ENCODE data around the gene CD247. TPM values are rescaled to one million over a fixed set of nuclear protein-coding genes. Genes with fewer than 3 reads are reported as not detected.

CD247 gene
- total RNA-seq, 3 donors from 2014 or later (not counting 1 experiment from before 2014, with no cell fraction given) = 1,027 to 1,374 (median 1,309) TPM

DNA sequence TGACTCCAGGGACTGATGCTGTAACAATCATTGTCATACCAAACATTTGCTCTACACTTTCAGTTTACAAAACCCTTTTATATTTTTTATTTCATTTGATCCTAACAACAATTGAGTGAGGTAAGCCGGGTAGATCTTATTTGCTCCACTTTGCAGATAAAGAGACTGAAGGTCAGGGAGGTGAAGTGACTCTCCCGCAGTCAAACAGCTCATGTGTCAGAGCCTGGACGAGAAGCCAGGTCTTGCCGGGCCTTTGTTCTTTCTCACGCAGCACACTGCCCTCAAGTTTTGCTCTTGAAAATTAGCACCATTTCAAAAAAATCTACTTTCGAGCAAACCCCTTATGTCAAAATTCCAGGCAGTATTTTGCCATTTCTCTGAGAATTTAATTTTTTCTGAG is 65.2 kb downstream of the CD247 start:
- H3K36me3 Mint-ChIP-seq = no peaks in the 10 kb centered on the region
- H3K4me1 ChIP-seq (ENCODE audit: control insufficient read depth, insufficient read depth, low read length) = peaks cover 85% of the 10 kb centered on the region
- DNase-seq = peak in 1 of 2 donors; percentile 59
- peaks cover 21% of the 10 kb centered on the region for H3K36me3 ChIP-seq (ENCODE audit: control insufficient read depth, insufficient read depth, low read length)
- 50% methylated on average over 6 of the region's 6 CpGs for WGBS (ENCODE audit: insufficient coverage)
- H3K27ac ChIP-seq (ENCODE audit: low read length) = peak overlapping the region; percentile 98
- H3K27ac Mint-ChIP-seq = peak overlapping the region; percentile 91 to 100
- H3K4me3 Mint-ChIP-seq = peak overlapping the region; percentile 91
- no peak overlapping the region for H3K4me3 ChIP-seq (ENCODE audit: low read length)
- no peak for ATAC-seq
- peaks cover 74 to 81% of the 10 kb centered on the region in 2 donors for H3K4me1 Mint-ChIP-seq
- no peaks in the 10 kb centered on the region for H3K9me3 Mint-ChIP-seq
- H3K27me3 ChIP-seq (ENCODE audit: control insufficient read depth, insufficient read depth, low read length) = no peaks in the 10 kb centered on the region
- TF ChIP-seq, protein P1, sequence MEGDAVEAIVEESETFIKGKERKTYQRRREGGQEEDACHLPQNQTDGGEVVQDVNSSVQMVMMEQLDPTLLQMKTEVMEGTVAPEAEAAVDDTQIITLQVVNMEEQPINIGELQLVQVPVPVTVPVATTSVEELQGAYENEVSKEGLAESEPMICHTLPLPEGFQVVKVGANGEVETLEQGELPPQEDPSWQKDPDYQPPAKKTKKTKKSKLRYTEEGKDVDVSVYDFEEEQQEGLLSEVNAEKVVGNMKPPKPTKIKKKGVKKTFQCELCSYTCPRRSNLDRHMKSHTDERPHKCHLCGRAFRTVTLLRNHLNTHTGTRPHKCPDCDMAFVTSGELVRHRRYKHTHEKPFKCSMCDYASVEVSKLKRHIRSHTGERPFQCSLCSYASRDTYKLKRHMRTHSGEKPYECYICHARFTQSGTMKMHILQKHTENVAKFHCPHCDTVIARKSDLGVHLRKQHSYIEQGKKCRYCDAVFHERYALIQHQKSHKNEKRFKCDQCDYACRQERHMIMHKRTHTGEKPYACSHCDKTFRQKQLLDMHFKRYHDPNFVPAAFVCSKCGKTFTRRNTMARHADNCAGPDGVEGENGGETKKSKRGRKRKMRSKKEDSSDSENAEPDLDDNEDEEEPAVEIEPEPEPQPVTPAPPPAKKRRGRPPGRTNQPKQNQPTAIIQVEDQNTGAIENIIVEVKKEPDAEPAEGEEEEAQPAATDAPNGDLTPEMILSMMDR (IDR thresholded peaks at IDR 0.05) = no peak
- no peaks in the 10 kb centered on the region for H3K9me3 ChIP-seq (ENCODE audit: control insufficient read depth, insufficient read depth, low read length)
- intact Hi-C loops (cut with micrococcal nuclease) = no loop called here
- H3K27me3 Mint-ChIP-seq (ENCODE audit: low read depth in 2 of 2) = no peaks in the 10 kb centered on the region

DNA sequence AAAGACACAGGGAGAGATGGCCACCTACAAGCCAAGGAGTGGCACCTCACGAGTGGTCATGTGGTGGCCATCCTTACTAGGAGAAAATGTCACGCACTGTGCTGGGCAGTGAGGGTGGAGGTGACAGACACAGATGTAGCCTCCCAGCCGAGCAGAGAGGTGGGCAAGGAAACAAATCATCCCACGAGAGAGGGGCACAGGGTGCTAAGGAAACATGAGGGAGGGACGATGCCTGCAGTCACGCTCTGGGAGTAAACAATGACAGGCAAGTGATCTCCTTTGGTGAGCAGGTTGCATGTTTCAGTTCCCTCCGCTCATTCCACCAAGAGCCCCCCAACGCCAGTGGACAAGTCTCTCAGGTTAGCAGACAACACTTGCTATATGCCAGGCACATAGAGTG is 65.8 kb downstream of the CD247 start:
- intact Hi-C loops (cut with micrococcal nuclease) = no loop called here
- H3K4me1 ChIP-seq (ENCODE audit: control insufficient read depth, insufficient read depth, low read length) = peaks cover 87% of the 10 kb centered on the region
- H3K9me3 Mint-ChIP-seq = no peaks in the 10 kb centered on the region

DNA sequence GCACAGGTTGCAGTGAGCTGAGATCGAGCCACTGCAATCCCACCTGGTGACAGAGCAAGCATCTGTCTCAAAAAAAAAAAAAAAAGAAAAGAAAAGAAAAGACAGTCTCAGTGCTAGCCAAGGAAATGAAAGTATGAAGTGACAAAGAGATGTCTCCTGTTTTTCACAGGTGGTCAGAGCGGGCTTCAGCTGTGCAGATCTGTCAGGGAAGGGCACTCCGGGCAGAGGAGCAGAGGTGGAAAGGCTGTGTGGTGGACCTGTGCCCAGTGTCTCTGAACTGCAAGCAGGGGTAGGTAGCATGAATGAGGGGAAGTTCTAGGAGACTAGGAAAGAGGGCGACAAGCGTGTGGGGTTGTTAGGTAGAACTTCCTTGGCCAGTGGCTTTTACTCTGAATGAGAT is 67.5 kb downstream of the CD247 start:
- H3K27ac ChIP-seq (ENCODE audit: low read length) = peak overlapping the region; percentile 98
- intact Hi-C loops (cut with micrococcal nuclease) = loop anchor here (2.0 kb wide), 1 partner anchor 14 kb away; no protein-coding TSS in a partner anchor
- ATAC-seq (peak; percentile 18 to 51 (median 36)), DNase-seq (peak; percentile 69 to 71)
- 19% methylated on average over 5 of the region's 5 CpGs for WGBS (ENCODE audit: insufficient coverage)
- peaks cover 7% of the 10 kb centered on the region for H3K36me3 ChIP-seq (ENCODE audit: control insufficient read depth, insufficient read depth, low read length)
- no peaks in the 10 kb centered on the region for H3K9me3 ChIP-seq (ENCODE audit: control insufficient read depth, insufficient read depth, low read length)
- H3K9me3 Mint-ChIP-seq = no peaks in the 10 kb centered on the region
- TF ChIP-seq, protein P1 (IDR thresholded peaks at IDR 0.05) = no peak
- H3K4me1 ChIP-seq (ENCODE audit: control insufficient read depth, insufficient read depth, low read length) = peaks cover 87% of the 10 kb centered on the region
- peaks cover 3% of the 10 kb centered on the region for H3K36me3 Mint-ChIP-seq
- no peaks in the 10 kb centered on the region for H3K27me3 Mint-ChIP-seq (ENCODE audit: low read depth in 2 of 2)
- H3K4me1 Mint-ChIP-seq = peaks cover 73 to 80% of the 10 kb centered on the region in 2 donors
- H3K27me3 ChIP-seq (ENCODE audit: control insufficient read depth, insufficient read depth, low read length) = no peaks in the 10 kb centered on the region
- peak overlapping the region; percentile 9 for H3K4me3 ChIP-seq (ENCODE audit: low read length)
- peak overlapping the region; percentile 91 to 100 for H3K27ac Mint-ChIP-seq
- peak overlapping the region; percentile 92 for H3K4me3 Mint-ChIP-seq

More for the DNA sequence above, 65.8 kb downstream of the CD247 start:
- ATAC-seq (no peak), DNase-seq (no peak)
- TF ChIP-seq, protein P1 (IDR thresholded peaks at IDR 0.05) = no peak
- Histone ChIP-seq H3K4me3 (ENCODE audit: low read length) (no peak overlapping the region), H3K36me3 (ENCODE audit: control insufficient read depth, insufficient read depth, low read length) (peaks cover 15% of the 10 kb centered on the region), H3K27me3 (ENCODE audit: control insufficient read depth, insufficient read depth, low read length) (no peaks in the 10 kb centered on the region), H3K9me3 (ENCODE audit: control insufficient read depth, insufficient read depth, low read length) (no peaks in the 10 kb centered on the region), H3K27ac (ENCODE audit: low read length) (peak overlapping the region; percentile 98)
- Mint-ChIP-seq H3K27ac (peak overlapping the region; percentile 91 to 100), H3K27me3 (ENCODE audit: low read depth in 2 of 2) (no peaks in the 10 kb centered on the region), H3K4me3 (peak overlapping the region; percentile 92), H3K36me3 (no peaks in the 10 kb centered on the region), H3K4me1 (peaks cover 74 to 81% of the 10 kb centered on the region in 2 donors)
- WGBS (ENCODE audit: insufficient coverage) = 46% methylated on average over 8 of the region's 8 CpGs
